Measurements from ENCODE around the gene ELMO3. TPM values are rescaled to one million over a fixed set of nuclear protein-coding genes. Genes with fewer than 3 reads are reported as not detected.

Gene ELMO3
- total RNA-seq, 1 experiment from 2014 or later: 45.8 TPM

DNA sequence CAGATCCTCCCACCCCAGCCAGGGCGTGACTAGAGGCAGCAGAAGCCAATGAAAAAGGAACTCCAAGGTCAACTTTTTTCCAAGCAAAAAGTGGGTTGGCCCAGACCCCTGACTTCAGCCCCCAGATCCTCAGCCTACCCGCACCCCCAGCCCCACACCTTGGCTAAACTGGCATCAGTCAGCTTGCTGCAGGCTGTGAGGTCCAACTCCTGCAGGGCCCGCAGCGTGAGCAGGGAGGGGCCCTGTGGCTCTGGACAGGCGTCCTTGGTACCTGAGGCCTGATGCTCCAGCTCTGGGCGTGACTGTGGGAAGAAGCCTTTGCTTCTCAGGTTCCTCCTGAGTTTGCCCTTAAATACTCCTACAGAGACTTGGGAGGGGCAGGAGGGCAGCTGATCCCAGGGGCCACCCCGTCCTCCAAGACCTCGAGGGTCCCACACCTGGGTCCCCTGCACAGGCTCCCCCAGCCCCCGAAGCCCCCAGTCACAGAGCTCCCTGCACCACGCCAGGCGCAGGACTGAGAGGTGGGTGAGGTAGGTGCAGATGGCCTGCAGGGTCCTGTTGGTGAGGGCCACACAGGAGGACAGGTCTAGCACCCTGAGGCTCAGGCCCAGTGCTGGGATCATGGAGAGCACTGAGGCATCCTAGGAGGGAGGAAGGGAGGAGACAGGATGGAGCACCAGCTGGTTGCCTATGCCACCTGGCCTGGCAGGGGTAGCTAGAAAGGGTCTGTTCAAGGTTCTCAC, 9.4 kb downstream of the ELMO3 start:
- RAD21 ChIA-PET (ENCODE audit: low non-redundant PET in 1 of 2, low total read pairs in 2 of 2, uncharacterized antibody in 2 of 2, unreplicated experiment in 2 of 2): no interaction called here
- DNase-seq (ENCODE audit: low read depth, low spot score) (no peak), ATAC-seq (no peak)
- Histone ChIP-seq H3K79me2 (ENCODE audit: insufficient read depth, low read length) (no peaks in the 10 kb centered on the region), H3K36me3 (ENCODE audit: control insufficient read depth in 1 of 2, insufficient read depth in 2 of 2, low read length in 2 of 2) (peaks cover 0 to 5% of the 10 kb centered on the region in 2 experiments; a peak in 2 of 4 replicates), H3K9ac (ENCODE audit: low read length) (peak overlapping the region; percentile 32; the same call in 1 of the 2 replicates), H2AFZ (ENCODE audit: low read depth, low read length, poor library complexity, severe bottlenecking) (no peak overlapping the region), H3K27me3 (ENCODE audit: insufficient read depth, low read length) (no peaks in the 10 kb centered on the region), H3K4me3 (replicated peaks in 1 of 2; ENCODE audit: low read depth in 1 of 2, low read length in 2 of 2) (no peak overlapping the region), H3K27ac (ENCODE audit: low read depth, low read length) (peak overlapping the region; percentile 40; the same call in 1 of the 2 replicates), H4K20me1 (ENCODE audit: insufficient read depth) (no peaks in the 10 kb centered on the region), H3K4me1 (ENCODE audit: control insufficient read depth in 1 of 2, insufficient read depth in 2 of 2, low read length in 2 of 2) (peaks cover 11 to 32% of the 10 kb centered on the region in 2 experiments), H3K9me2 (ENCODE audit: insufficient read depth) (no peaks in the 10 kb centered on the region), H3K9me3 (ENCODE audit: control insufficient read depth in 1 of 2, insufficient read depth in 1 of 2, low read depth in 1 of 2, low read length in 2 of 2) (no peaks in the 10 kb centered on the region), H3K4me2 (ENCODE audit: low read length) (peak overlapping the region; percentile 62)
- no TSS peak for BruUV-seq (replicated peaks)
- TF ChIP-seq EZH2phosphoT487 (IDR thresholded peaks at IDR 0.05; ENCODE audit: borderline replicate concordance) (no peak), ELF1 (IDR thresholded peaks at IDR 0.05; ENCODE audit: borderline replicate concordance, low read depth) (no peak), POLR2A (IDR thresholded peaks at IDR 0.05; ENCODE audit: borderline replicate concordance, extremely low read depth, insufficient read depth, insufficient read length) (no peak), POLR2AphosphoS5 (IDR thresholded peaks at IDR 0.05; ENCODE audit: low read depth, low read length) (no peak; the same call in 1 of the 2 replicates)
- POLR2A ChIA-PET: interaction anchor here (0.8 kb wide), 1 partner anchor 10 kb away, joined by 5 read pairs; no protein-coding TSS in a partner anchor
- CTCF ChIA-PET: interaction anchor here (1.8 kb wide), 1 partner anchor 10 kb away, joined by 7 read pairs; no protein-coding TSS in a partner anchor
- intact Hi-C loops (cut with micrococcal nuclease): no loop called here

DNA sequence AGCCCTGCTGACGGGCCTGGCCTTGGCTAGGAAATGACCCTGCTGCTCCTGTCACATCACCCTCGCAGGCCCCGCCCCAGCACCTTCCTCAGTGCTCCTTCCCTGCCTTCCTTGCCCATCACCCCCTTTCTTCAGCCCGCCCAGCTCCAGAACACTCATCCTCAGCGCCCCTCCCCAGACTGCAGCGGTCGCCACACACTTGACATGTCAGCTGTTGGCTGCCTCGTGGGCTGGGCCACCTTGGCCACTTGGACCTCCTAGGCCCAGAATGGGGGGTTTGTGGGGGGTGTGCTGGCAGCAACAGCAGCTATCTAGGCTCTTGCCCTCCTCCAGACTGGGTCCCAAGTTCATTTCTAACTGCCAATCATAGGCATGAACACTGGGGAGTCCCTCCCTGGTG, 10.6 kb downstream of the ELMO3 start:
- Histone ChIP-seq H3K27ac (ENCODE audit: low read depth, low read length) (no peak overlapping the region), H3K4me2 (ENCODE audit: low read length) (no peak overlapping the region), H3K4me3 (replicated peaks in 1 of 2; ENCODE audit: low read depth in 1 of 2, low read length in 2 of 2) (no peak overlapping the region), H2AFZ (ENCODE audit: low read depth, low read length, poor library complexity, severe bottlenecking) (no peak overlapping the region), H3K79me2 (ENCODE audit: insufficient read depth, low read length) (no peaks in the 10 kb centered on the region), H3K4me1 (ENCODE audit: control insufficient read depth in 1 of 2, insufficient read depth in 2 of 2, low read length in 2 of 2) (peaks cover 11 to 34% of the 10 kb centered on the region in 2 experiments), H4K20me1 (ENCODE audit: insufficient read depth) (no peaks in the 10 kb centered on the region), H3K27me3 (ENCODE audit: insufficient read depth, low read length) (no peaks in the 10 kb centered on the region), H3K36me3 (ENCODE audit: control insufficient read depth in 1 of 2, insufficient read depth in 2 of 2, low read length in 2 of 2) (no peaks in the 10 kb centered on the region), H3K9me2 (ENCODE audit: insufficient read depth) (no peaks in the 10 kb centered on the region), H3K9me3 (ENCODE audit: control insufficient read depth in 1 of 2, insufficient read depth in 1 of 2, low read depth in 1 of 2, low read length in 2 of 2) (no peaks in the 10 kb centered on the region), H3K9ac (ENCODE audit: low read length) (no peak overlapping the region)
- DNase-seq (ENCODE audit: low read depth, low spot score) (no peak), ATAC-seq (no peak)
- intact Hi-C loops (cut with micrococcal nuclease): no loop called here
- POLR2A ChIA-PET: no interaction called here
- no TSS peak for BruUV-seq (replicated peaks)
- RAD21 ChIA-PET (ENCODE audit: low non-redundant PET in 1 of 2, low total read pairs in 2 of 2, uncharacterized antibody in 2 of 2, unreplicated experiment in 2 of 2): no interaction called here
- CTCF ChIA-PET: interaction anchor here (1.4 kb wide), 1 partner anchor 11 kb away, joined by 3 read pairs; no protein-coding TSS in a partner anchor
- TF ChIP-seq ZFX (IDR thresholded peaks at IDR 0.05): no peak
- TF ChIP-seq FOSL1 (IDR thresholded peaks at IDR 0.05; ENCODE audit: low read depth): no peak
- no peak for TF ChIP-seq EZH2phosphoT487 (IDR thresholded peaks at IDR 0.05; ENCODE audit: borderline replicate concordance)
- no peak for TF ChIP-seq TCF7L2 (IDR thresholded peaks at IDR 0.05; ENCODE audit: borderline replicate concordance, extremely low read depth, insufficient read depth, insufficient read length)

All from HCT116 (cell line).